ENCODE data around the gene SMIM14. TPM values are rescaled to one million over a fixed set of nuclear protein-coding genes. Genes with fewer than 3 reads are reported as not detected.
A peak's percentile ranks its signal among the peaks of the same experiment; 100 is the strongest.

SMIM14 gene
- total RNA-seq (2021; ENCODE audit: unreplicated experiment) (48.2 TPM), Bru-seq, nascent RNA (percentile 76 among the genes with signal in this experiment), BruChase-seq, experiment 1, labeled RNA remaining after a 2-hour chase (percentile 65 among the genes with signal in this experiment), BruChase-seq, experiment 2, labeled RNA remaining after a 6-hour chase (percentile 80 among the genes with signal in this experiment)
- 35.3 TPM for polyA plus RNA-seq (2012; ENCODE audit: insufficient read length)
- long read RNA-seq, full-length matches to known transcripts = 153 of 185 reads
- long read RNA-seq, partial matches to known transcripts = 2 of 185 reads
- long read RNA-seq, other reads (novel, unspliced or antisense) = 30 of 185 reads

DNA sequence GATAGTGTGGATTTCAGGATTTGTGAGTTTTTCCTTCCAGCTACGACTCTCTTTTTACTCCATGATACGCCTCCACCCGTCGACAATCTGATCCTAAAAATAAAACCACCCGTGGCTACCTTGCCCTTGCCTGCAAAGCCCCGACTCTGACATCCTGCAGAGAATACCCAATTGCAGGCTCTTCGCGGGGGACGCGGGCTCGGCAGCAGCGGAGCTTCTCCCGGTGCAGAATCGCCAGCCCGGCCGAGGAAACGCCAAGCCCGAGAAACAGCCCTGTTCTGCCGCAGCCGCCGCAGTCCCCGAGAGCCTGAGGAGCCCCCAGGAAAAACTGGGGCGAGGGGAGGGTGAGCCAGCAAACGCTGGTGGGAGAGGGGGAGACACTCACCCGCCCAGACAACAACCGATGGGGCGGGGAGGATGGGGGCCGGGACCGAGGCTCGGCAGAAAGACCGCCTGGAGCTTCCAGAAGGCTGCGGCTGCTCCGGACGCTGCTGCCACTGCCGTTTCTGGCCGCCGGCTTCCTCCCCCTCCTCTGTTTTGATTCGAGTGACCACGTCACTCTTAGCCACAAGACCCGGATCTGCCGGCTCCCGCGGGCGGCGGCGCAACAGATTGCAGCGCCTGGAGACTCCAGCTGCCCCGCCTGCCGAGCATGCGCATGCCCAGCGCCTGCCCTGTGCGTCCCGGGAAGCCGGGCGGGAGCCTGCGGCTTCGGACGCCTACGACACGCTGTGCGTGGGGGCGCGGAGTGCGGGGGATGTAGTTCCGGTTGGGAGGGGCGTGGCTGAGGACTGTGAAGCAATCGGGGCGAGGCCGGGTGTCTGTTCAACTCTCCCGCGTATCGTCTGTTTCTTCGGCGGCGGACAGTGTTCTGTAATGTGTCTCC is at the start of gene SMIM14:
Gene SMIM14, minus strand, starts transcription at position 512 of the 886 bp plus-strand sequence. CDS start 33,720 bp downstream, outside the sequence.
- DNase-seq (ENCODE audit: low read depth, low spot score) (no peak), ATAC-seq (peak; percentile 93)
- TF ChIP-seq SIN3A (IDR thresholded peaks at IDR 0.05; ENCODE audit: borderline replicate concordance, insufficient read depth, low read depth, low read length) (0 out of 2 replicates have a peak, but pooled peaks have one; percentile 47), POLR2AphosphoS5 (IDR thresholded peaks at IDR 0.05; ENCODE audit: low read depth, low read length) (peak; percentile 86), TCF7L2 (IDR thresholded peaks at IDR 0.05; ENCODE audit: low read depth, low read length) (no peak)
- TF ChIP-seq, protein P1, sequence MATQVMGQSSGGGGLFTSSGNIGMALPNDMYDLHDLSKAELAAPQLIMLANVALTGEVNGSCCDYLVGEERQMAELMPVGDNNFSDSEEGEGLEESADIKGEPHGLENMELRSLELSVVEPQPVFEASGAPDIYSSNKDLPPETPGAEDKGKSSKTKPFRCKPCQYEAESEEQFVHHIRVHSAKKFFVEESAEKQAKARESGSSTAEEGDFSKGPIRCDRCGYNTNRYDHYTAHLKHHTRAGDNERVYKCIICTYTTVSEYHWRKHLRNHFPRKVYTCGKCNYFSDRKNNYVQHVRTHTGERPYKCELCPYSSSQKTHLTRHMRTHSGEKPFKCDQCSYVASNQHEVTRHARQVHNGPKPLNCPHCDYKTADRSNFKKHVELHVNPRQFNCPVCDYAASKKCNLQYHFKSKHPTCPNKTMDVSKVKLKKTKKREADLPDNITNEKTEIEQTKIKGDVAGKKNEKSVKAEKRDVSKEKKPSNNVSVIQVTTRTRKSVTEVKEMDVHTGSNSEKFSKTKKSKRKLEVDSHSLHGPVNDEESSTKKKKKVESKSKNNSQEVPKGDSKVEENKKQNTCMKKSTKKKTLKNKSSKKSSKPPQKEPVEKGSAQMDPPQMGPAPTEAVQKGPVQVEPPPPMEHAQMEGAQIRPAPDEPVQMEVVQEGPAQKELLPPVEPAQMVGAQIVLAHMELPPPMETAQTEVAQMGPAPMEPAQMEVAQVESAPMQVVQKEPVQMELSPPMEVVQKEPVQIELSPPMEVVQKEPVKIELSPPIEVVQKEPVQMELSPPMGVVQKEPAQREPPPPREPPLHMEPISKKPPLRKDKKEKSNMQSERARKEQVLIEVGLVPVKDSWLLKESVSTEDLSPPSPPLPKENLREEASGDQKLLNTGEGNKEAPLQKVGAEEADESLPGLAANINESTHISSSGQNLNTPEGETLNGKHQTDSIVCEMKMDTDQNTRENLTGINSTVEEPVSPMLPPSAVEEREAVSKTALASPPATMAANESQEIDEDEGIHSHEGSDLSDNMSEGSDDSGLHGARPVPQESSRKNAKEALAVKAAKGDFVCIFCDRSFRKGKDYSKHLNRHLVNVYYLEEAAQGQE (IDR thresholded peaks at IDR 0.05; ENCODE audit: insufficient read depth in 1 of 2, low read depth in 2 of 2, low read length in 1 of 2) = 0 out of 4 replicates have a peak, but pooled peaks of 1 of the 2 experiments have one; percentile 34
- TF ChIP-seq, protein P2, sequence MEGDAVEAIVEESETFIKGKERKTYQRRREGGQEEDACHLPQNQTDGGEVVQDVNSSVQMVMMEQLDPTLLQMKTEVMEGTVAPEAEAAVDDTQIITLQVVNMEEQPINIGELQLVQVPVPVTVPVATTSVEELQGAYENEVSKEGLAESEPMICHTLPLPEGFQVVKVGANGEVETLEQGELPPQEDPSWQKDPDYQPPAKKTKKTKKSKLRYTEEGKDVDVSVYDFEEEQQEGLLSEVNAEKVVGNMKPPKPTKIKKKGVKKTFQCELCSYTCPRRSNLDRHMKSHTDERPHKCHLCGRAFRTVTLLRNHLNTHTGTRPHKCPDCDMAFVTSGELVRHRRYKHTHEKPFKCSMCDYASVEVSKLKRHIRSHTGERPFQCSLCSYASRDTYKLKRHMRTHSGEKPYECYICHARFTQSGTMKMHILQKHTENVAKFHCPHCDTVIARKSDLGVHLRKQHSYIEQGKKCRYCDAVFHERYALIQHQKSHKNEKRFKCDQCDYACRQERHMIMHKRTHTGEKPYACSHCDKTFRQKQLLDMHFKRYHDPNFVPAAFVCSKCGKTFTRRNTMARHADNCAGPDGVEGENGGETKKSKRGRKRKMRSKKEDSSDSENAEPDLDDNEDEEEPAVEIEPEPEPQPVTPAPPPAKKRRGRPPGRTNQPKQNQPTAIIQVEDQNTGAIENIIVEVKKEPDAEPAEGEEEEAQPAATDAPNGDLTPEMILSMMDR (IDR thresholded peaks at IDR 0.05) = no peak
- POLR2A ChIA-PET = interaction anchor here (0.6 to 0.8 kb wide), 2 partner anchors 92 to 204 kb away, joined by 3 to 4 read pairs; no protein-coding TSS in a partner anchor
- CTCF ChIA-PET = interaction anchor here (0.6 kb wide), 1 partner anchor 66 kb away, joined by 4 read pairs; no protein-coding TSS in a partner anchor
- in situ Hi-C loops (cut with HindIII; ENCODE audit: low pct_unique_long_range_greater_than_20kb, low sequenced_read_pairs) = no loop called here
- Histone ChIP-seq H3K4me1 (ENCODE audit: control insufficient read depth, insufficient read depth, low read length) (peaks cover 24% of the 10 kb centered on the region), H3K9me3 (ENCODE audit: control insufficient read depth, insufficient read depth, low read depth, low read length) (no peaks in the 10 kb centered on the region), H3K4me3 (ENCODE audit: low read depth in 2 of 2, low read length in 2 of 2) (peak within 1 kb of the TSS; percentile 88 to 95), H3K27me3 (ENCODE audit: control insufficient read depth, insufficient read depth, low read length) (no peaks in the 10 kb centered on the region), H3K27ac (ENCODE audit: low read length) (peak within 1 kb of the TSS; percentile 98), H3K36me3 (ENCODE audit: control insufficient read depth, insufficient read depth, low read length) (no peaks in the 10 kb centered on the region; the same call in 1 of the 2 replicates)
- intact Hi-C loops (cut with micrococcal nuclease; ENCODE audit: unreplicated experiment) = no loop called here
- no TSS peak for BruUV-seq (replicated peaks)

- no peaks in the 10 kb centered on the region for H3K36me3 ChIP-seq (ENCODE audit: control insufficient read depth, insufficient read depth, low read length)
- no peaks in the 10 kb centered on the region for H3K4me1 ChIP-seq (ENCODE audit: control insufficient read depth, insufficient read depth, low read length)
- no peak for DNase-seq (ENCODE audit: low read depth, low spot score)
- intact Hi-C loops (cut with micrococcal nuclease; ENCODE audit: unreplicated experiment) = no loop called here
- no peak for TF ChIP-seq SIN3A (IDR thresholded peaks at IDR 0.05; ENCODE audit: borderline replicate concordance, insufficient read depth, low read depth, low read length)
- no peak for TF ChIP-seq POLR2AphosphoS5 (IDR thresholded peaks at IDR 0.05; ENCODE audit: low read depth, low read length)
- TF ChIP-seq, protein P1 (IDR thresholded peaks at IDR 0.05; ENCODE audit: insufficient read depth in 1 of 2, low read depth in 2 of 2, low read length in 1 of 2) = no peak
- TF ChIP-seq TCF7L2 (IDR thresholded peaks at IDR 0.05; ENCODE audit: low read depth, low read length) = no peak
- TF ChIP-seq, protein P2 (IDR thresholded peaks at IDR 0.05) = no peak
- H3K27me3 ChIP-seq (ENCODE audit: control insufficient read depth, insufficient read depth, low read length) = no peaks in the 10 kb centered on the region
- in situ Hi-C loops (cut with HindIII; ENCODE audit: low pct_unique_long_range_greater_than_20kb, low sequenced_read_pairs) = no loop called here
- H3K4me3 ChIP-seq (ENCODE audit: low read depth in 2 of 2, low read length in 2 of 2) = no peak overlapping the region
- H3K27ac ChIP-seq (ENCODE audit: low read length) = no peak overlapping the region
- no peaks in the 10 kb centered on the region for H3K9me3 ChIP-seq (ENCODE audit: control insufficient read depth, insufficient read depth, low read depth, low read length)
- no peak for ATAC-seq
- ChIA-PET POLR2A (interaction anchor here (0.6 kb wide), 1 partner anchor 24 kb away, joined by 8 read pairs; no protein-coding TSS in a partner anchor), CTCF (no interaction called here)
- BruUV-seq (replicated peaks) = no TSS peak
Observed at GRCh38 chr4:39687014-39687413, 48.3 kb upstream of the SMIM14 start.
